SK-N-SH treated with all-trans-retinoic acid at 6 μM for 48 hours (cell line): ENCODE results near the gene ATF6.

Experiments
- ATAC-seq: fragments of 200-7000 bp; cut with Tn5 transposase; 3 replicates; pipeline ENCODE4 v1.9.1; 2020; ENCODE audit warnings: mild to moderate bottlenecking, moderate library complexity
- ARNTL ChIP-seq: fragments of 450-650 bp; formaldehyde crosslinking; IDR thresholded peaks from 2 replicates; pipeline ENCODE4 v1.5.0; 2020; ENCODE audit warnings: low read depth, mild to moderate bottlenecking, moderate library complexity, borderline replicate concordance
- BACH2 ChIP-seq: fragments of 250-450 bp; sonication (Bioruptor Pico); IDR thresholded peaks from 2 replicates; pipeline ENCODE4 v1.9.0; 2021; ENCODE audit warnings: mild to moderate bottlenecking, borderline replicate concordance
- CSDC2 ChIP-seq: fragments of 250-450 bp; sonication (Bioruptor Pico); IDR thresholded peaks from 2 replicates; pipeline ENCODE4 v1.5.0; 2020; ENCODE audit warnings: mild to moderate bottlenecking, moderate library complexity
- ESRRG ChIP-seq: fragments of 250-450 bp; sonication (Bioruptor Pico); IDR thresholded peaks from 2 replicates; pipeline ENCODE4 v1.6.1; 2021; ENCODE audit warnings: mild to moderate bottlenecking
- GLIS3 ChIP-seq: fragments of 250-450 bp; sonication (Bioruptor Pico); IDR thresholded peaks from 2 replicates; pipeline ENCODE4 v1.5.0; 2020; ENCODE audit warnings: mild to moderate bottlenecking, moderate library complexity
- ISL1 ChIP-seq: fragments of 250-450 bp; sonication (Bioruptor Pico); IDR thresholded peaks from 2 replicates; pipeline ENCODE4 v2.1.2; 2022; ENCODE audit warnings: mild to moderate bottlenecking, moderate library complexity
- OSR1 ChIP-seq: fragments of 250-450 bp; sonication (Bioruptor Pico); IDR thresholded peaks from 2 replicates; pipeline ENCODE4 v1.8.0; 2022; ENCODE audit warnings: moderate library complexity, mild to moderate bottlenecking, inconsistent platforms
- PPARA ChIP-seq: fragments of 250-450 bp; sonication (Bioruptor Pico); IDR thresholded peaks from 2 replicates; pipeline ENCODE4 v1.5.0; 2020; ENCODE audit warnings: mild to moderate bottlenecking, borderline replicate concordance
- RARB ChIP-seq: fragments of 250-450 bp; sonication (Bioruptor Pico); IDR thresholded peaks from 2 replicates; pipeline ENCODE4 v1.8.0; 2021; ENCODE audit warnings: mild to moderate bottlenecking, moderate library complexity
- SNAI2 ChIP-seq: fragments of 250-450 bp; sonication (Bioruptor Pico); IDR thresholded peaks from 2 replicates; pipeline ENCODE4 v1.5.0; 2020; ENCODE audit warnings: mild to moderate bottlenecking, moderate library complexity
- TCF4 ChIP-seq: fragments of 250-450 bp; sonication (Bioruptor Pico); IDR thresholded peaks from 2 replicates; pipeline ENCODE4 v1.8.0; 2021; ENCODE audit warnings: mild to moderate bottlenecking, moderate library complexity, borderline replicate concordance
- ZC3H10 ChIP-seq: fragments of 250-450 bp; sonication (Bioruptor Pico); IDR thresholded peaks from 2 replicates; pipeline ENCODE4 v1.5.1; 2021; ENCODE audit warnings: mild to moderate bottlenecking, moderate library complexity
- ZFP3 ChIP-seq: fragments of 250-450 bp; sonication (Bioruptor Pico); IDR thresholded peaks from 2 replicates; pipeline ENCODE4 v1.5.0; 2020; ENCODE audit warnings: mild to moderate bottlenecking, moderate library complexity
- ZFP30 ChIP-seq: fragments of 450-650 bp; formaldehyde crosslinking; IDR thresholded peaks from 2 replicates; pipeline ENCODE4 v1.5.0; 2022; ENCODE audit warnings: mild to moderate bottlenecking, moderate library complexity
- ZNF565 ChIP-seq: fragments of 450-650 bp; formaldehyde crosslinking; conservative IDR thresholded peaks from 2 replicates; pipeline ENCODE4 v1.5.0; 2020; ENCODE audit warnings: low read depth, mild to moderate bottlenecking, moderate library complexity
- ZNF70 ChIP-seq: fragments of 450-650 bp; formaldehyde crosslinking; IDR thresholded peaks from 2 replicates; pipeline ENCODE4 v1.5.0; 2020; ENCODE audit warnings: mild to moderate bottlenecking, moderate library complexity
- ZNF8 ChIP-seq: fragments of 450-650 bp; formaldehyde crosslinking; IDR thresholded peaks from 2 replicates; pipeline ENCODE4 v1.5.0; 2020; ENCODE audit warnings: mild to moderate bottlenecking, moderate library complexity
- TF ChIP-seq, protein P1 (sequence below): fragments of 250-450 bp; sonication (Bioruptor Pico); IDR thresholded peaks from 2 replicates; pipeline ENCODE4 v1.5.0; 2020; ENCODE audit warnings: mild to moderate bottlenecking, moderate library complexity
- TF ChIP-seq, protein P2 (sequence below): fragments of 250-450 bp; sonication (Bioruptor Pico); IDR thresholded peaks from 2 replicates; pipeline ENCODE4 v1.5.1; 2021; ENCODE audit warnings: mild to moderate bottlenecking, moderate library complexity
- TF ChIP-seq, protein P3 (sequence below): fragments of 250-450 bp; sonication (Bioruptor Pico); IDR thresholded peaks from 2 replicates; pipeline ENCODE4 v1.8.0; 2020; ENCODE audit warnings: mild to moderate bottlenecking, moderate library complexity, borderline replicate concordance
- TF ChIP-seq, protein P4 (sequence below): fragments of 250-450 bp; sonication (Bioruptor Pico); IDR thresholded peaks from 2 replicates; pipeline ENCODE4 v1.5.1; 2020; ENCODE audit warnings: low read depth, mild to moderate bottlenecking, moderate library complexity

Gene ATF6

DNA sequence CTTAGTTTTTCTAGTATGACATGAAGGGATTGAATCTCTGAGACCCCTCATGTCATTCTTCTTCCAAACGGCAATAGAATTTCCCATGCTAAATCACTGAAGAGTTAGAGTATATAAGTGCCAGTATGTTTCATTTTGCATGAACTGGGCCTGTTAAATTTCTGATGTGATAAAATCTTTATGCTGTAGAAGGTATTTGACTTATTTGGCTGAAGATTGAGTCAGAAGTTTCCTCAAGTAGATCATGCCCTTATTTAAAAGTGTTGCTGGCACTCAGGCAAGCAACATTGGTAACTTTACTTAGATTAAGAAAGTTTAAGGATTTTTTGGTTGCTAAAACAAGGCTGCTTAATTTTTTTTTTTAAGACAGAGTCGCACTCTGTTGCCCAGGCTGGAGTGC lies 13.3 kb downstream of the ATF6 start:
- peak; percentile 48; the same call in 2 of the 3 replicates for ATAC-seq
- TF ChIP-seq ARNTL (CRISPR knock-in tag) (no peak), ESRRG (no peak), ZNF565 (no peak), ZFP30 (CRISPR knock-in tag) (no peak), OSR1 (CRISPR knock-in tag) (no peak), ZC3H10 (CRISPR knock-in tag) (no peak), ZFP3 (no peak), ISL1 (CRISPR knock-in tag) (no peak), SNAI2 (CRISPR knock-in tag) (no peak), ZNF8 (no peak), BACH2 (CRISPR knock-in tag) (no peak), PPARA (no peak), TCF4 (CRISPR knock-in tag) (no peak), RARB (CRISPR knock-in tag) (no peak), GLIS3 (CRISPR knock-in tag) (no peak)
- TF ChIP-seq, protein P1, sequence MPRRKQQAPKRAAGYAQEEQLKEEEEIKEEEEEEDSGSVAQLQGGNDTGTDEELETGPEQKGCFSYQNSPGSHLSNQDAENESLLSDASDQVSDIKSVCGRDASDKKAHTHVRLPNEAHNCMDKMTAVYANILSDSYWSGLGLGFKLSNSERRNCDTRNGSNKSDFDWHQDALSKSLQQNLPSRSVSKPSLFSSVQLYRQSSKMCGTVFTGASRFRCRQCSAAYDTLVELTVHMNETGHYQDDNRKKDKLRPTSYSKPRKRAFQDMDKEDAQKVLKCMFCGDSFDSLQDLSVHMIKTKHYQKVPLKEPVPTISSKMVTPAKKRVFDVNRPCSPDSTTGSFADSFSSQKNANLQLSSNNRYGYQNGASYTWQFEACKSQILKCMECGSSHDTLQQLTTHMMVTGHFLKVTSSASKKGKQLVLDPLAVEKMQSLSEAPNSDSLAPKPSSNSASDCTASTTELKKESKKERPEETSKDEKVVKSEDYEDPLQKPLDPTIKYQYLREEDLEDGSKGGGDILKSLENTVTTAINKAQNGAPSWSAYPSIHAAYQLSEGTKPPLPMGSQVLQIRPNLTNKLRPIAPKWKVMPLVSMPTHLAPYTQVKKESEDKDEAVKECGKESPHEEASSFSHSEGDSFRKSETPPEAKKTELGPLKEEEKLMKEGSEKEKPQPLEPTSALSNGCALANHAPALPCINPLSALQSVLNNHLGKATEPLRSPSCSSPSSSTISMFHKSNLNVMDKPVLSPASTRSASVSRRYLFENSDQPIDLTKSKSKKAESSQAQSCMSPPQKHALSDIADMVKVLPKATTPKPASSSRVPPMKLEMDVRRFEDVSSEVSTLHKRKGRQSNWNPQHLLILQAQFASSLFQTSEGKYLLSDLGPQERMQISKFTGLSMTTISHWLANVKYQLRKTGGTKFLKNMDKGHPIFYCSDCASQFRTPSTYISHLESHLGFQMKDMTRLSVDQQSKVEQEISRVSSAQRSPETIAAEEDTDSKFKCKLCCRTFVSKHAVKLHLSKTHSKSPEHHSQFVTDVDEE = no peak
- TF ChIP-seq, protein P2, sequence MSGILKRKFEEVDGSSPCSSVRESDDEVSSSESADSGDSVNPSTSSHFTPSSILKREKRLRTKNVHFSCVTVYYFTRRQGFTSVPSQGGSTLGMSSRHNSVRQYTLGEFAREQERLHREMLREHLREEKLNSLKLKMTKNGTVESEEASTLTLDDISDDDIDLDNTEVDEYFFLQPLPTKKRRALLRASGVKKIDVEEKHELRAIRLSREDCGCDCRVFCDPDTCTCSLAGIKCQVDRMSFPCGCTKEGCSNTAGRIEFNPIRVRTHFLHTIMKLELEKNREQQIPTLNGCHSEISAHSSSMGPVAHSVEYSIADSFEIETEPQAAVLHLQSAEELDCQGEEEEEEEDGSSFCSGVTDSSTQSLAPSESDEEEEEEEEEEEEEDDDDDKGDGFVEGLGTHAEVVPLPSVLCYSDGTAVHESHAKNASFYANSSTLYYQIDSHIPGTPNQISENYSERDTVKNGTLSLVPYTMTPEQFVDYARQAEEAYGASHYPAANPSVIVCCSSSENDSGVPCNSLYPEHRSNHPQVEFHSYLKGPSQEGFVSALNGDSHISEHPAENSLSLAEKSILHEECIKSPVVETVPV (CRISPR knock-in tag) = no peak

DNA sequence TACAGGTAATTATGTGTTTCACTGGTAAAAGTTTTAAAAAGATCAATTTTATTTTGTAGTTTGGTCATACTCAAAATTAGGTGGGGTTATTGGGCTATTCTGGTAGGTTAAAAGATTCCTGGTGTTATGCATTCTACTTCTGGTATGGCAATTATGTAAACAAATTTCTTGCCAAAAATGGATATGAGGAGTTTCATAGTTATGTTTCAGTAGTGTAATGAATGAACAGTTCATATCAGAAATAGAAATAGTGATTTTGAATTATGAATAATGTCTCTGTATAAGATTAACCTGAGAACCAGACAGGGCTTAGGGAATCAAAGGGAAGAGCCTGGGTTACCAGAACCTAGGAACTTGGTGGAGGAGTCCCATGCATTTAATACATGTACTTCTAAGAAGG lies 15.9 kb downstream of the ATF6 start:
- peak; percentile 44; the same call in 2 of the 3 replicates for ATAC-seq
- no peak for TF ChIP-seq SNAI2 (CRISPR knock-in tag)
- TF ChIP-seq ISL1 (CRISPR knock-in tag) = no peak
- TF ChIP-seq ZFP3 = no peak
- TF ChIP-seq ZNF70 (CRISPR knock-in tag) = no peak
- TF ChIP-seq BACH2 (CRISPR knock-in tag) = no peak
- TF ChIP-seq TCF4 (CRISPR knock-in tag) = no peak
- TF ChIP-seq ZFP30 (CRISPR knock-in tag) = no peak
- no peak for TF ChIP-seq GLIS3 (CRISPR knock-in tag)
- TF ChIP-seq, protein P3, sequence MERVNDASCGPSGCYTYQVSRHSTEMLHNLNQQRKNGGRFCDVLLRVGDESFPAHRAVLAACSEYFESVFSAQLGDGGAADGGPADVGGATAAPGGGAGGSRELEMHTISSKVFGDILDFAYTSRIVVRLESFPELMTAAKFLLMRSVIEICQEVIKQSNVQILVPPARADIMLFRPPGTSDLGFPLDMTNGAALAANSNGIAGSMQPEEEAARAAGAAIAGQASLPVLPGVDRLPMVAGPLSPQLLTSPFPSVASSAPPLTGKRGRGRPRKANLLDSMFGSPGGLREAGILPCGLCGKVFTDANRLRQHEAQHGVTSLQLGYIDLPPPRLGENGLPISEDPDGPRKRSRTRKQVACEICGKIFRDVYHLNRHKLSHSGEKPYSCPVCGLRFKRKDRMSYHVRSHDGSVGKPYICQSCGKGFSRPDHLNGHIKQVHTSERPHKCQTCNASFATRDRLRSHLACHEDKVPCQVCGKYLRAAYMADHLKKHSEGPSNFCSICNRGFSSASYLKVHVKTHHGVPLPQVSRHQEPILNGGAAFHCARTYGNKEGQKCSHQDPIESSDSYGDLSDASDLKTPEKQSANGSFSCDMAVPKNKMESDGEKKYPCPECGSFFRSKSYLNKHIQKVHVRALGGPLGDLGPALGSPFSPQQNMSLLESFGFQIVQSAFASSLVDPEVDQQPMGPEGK (CRISPR knock-in tag) = no peak
- TF ChIP-seq ZNF565 = no peak
- TF ChIP-seq ZNF8 = no peak
- TF ChIP-seq, protein P1 = no peak
- TF ChIP-seq ARNTL (CRISPR knock-in tag) = no peak
- TF ChIP-seq ESRRG = no peak
- no peak for TF ChIP-seq CSDC2
- no peak for TF ChIP-seq ZC3H10 (CRISPR knock-in tag)

DNA sequence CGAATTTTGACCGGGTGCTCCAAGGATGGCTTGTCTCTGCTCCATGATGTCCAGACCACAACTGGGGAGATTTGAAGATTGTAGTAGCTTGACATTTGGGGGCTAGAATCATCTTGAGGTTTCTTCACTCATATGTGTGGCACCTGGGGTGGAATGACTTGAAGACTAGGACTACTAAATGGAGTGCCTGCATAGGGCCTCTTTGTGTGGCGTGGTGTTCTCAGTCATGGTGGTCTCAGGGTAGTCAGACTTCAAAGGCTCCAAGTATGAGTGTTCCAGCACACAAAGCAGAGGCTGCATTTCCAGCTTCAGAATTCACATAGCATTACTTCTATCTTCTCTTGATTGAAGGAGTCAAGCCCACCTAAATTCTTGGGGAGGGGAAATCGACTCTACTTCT lies 16.8 kb downstream of the ATF6 start:
- no peak for ATAC-seq
- TF ChIP-seq RARB (CRISPR knock-in tag) (no peak), ZC3H10 (CRISPR knock-in tag) (no peak), ZNF565 (no peak), CSDC2 (no peak), ZFP3 (no peak), TCF4 (CRISPR knock-in tag) (no peak)
- TF ChIP-seq, protein P3 (CRISPR knock-in tag) = no peak
- TF ChIP-seq, protein P1 = no peak
- TF ChIP-seq, protein P4, sequence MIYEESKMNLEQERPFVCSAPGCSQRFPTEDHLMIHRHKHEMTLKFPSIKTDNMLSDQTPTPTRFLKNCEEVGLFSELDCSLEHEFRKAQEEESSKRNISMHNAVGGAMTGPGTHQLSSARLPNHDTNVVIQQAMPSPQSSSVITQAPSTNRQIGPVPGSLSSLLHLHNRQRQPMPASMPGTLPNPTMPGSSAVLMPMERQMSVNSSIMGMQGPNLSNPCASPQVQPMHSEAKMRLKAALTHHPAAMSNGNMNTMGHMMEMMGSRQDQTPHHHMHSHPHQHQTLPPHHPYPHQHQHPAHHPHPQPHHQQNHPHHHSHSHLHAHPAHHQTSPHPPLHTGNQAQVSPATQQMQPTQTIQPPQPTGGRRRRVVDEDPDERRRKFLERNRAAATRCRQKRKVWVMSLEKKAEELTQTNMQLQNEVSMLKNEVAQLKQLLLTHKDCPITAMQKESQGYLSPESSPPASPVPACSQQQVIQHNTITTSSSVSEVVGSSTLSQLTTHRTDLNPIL (CRISPR knock-in tag) = no peak
